Vagina (tissue), 2 donors: ENCODE results near the gene RNU6-9.

Experiments used
- CTCF ChIP-seq, 3 experiments: fragments of 450-650 bp in 2 of 3; fragments of 200-600 bp in 1 of 3; sonication (generic) in 1 of 3; IDR thresholded peaks; one replicate each; pipeline ENCODE4 v1.5.1; 2017 to 2019; ENCODE audit warnings: antibody characterized with exemption in 3 of 3, mild to moderate bottlenecking in 2 of 3, moderate library complexity in 2 of 3
- POLR2A ChIP-seq, 2 donors: fragments of 450-650 bp; IDR thresholded peaks; one replicate each; pipeline ENCODE4 v1.6.1; 2017; ENCODE audit warnings: antibody characterized with exemption in 2 of 2, mild to moderate bottlenecking in 2 of 2, moderate library complexity in 2 of 2
- POLR2AphosphoS5 ChIP-seq, 2 donors: sonication (generic); formaldehyde crosslinking; IDR thresholded peaks; one replicate each; pipeline ENCODE4 v1.9.0; 2017; ENCODE audit warnings: antibody characterized with exemption in 2 of 2, mild to moderate bottlenecking in 2 of 2, low read depth in 1 of 2; ENCODE audit not compliant: insufficient read depth in 1 of 2

DNA sequence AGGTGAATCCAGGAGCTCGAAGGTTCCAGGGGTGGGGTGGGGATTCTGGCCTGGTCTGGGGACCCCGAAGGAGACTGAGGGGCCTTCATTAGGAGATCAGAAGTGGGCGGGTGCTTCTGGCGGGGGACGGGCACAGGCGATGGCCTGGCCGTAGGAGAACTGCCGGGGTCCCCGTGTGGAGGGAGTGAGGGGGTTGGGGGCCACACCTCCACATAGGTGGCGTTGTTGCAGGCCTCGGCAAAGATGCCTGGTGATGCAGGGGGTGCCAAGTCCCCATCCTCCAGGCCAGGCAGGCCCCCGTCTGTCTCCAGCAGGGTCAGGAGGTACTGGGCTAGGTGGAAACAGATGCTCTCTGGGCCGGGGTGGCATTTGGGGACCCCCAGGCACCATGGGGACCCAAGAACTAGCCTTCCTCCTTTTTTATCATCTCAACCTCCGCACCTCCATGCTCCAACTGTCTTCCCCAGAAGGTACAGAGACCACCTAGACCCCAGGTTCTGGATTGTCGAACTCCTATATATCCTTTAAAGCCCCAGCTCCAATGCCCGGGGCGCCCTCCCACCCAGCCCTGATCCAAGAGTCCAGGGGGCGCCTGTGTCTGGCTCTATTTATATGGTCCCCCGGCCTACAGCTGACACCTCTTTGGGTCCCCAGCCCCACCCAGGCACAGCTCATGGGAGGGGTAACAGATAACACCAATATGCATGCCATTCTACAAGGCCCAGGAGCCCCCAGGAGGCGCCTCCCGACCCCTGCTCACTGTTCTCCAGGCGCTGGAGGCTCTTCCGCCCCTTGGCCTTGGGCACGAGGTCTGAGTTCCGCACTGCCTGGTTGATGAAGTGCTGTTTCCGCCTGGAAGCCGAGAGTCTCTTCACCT, 8.2 kb downstream of the RNU6-9 start:
- TF ChIP-seq CTCF (IDR thresholded peaks at IDR 0.05) (no peak), POLR2A (IDR thresholded peaks at IDR 0.05) (no peak), POLR2AphosphoS5 (IDR thresholded peaks at IDR 0.05; ENCODE audit: insufficient read depth in 1 of 2, low read depth in 1 of 2) (no peak)
